H1 (cell line): ENCODE measurements around the gene GALNT18. TPM values are rescaled to one million over a fixed set of nuclear protein-coding genes. Genes with fewer than 3 reads are reported as not detected.

Experiments used
- CTCF ChIA-PET: fragments of 300-600 bp; sonication (Branson Sonifier 250); formaldehyde crosslinking; loops from one replicate; lab custom pipeline; 2021; ENCODE audit not compliant: partially characterized antibody; lab: Charles Lee
- POLR2A ChIA-PET: fragments of 300-600 bp; sonication (Branson Sonifier 250); formaldehyde crosslinking; loops from one replicate; lab custom pipeline; 2021; ENCODE audit warnings: inconsistent platforms; ENCODE audit not compliant: partially characterized antibody; lab: Charles Lee
- DNase-seq, 2 experiments: peaks; one replicate each; pipeline versions ENCODE4 v3.0.0 to v3.0.0-alpha.2; 2010 to 2022; ENCODE audit warnings: low spot score in 2 of 2, low read depth in 1 of 2, mixed read lengths in 1 of 2
- FAIRE-seq: peaks from 2 replicates; lab custom pipeline; 2011; peaks lifted over from hg19 to GRCh38; lab: Jason Lieb, UNC
- H2AFZ ChIP-seq: 2 replicates; pipeline ENCODE4 v1.8.1; 2012; ENCODE audit warnings: low read length, inconsistent platforms
- H2AK5ac ChIP-seq: 2 replicates; pipeline ENCODE4 v1.6.1; 2013; ENCODE audit warnings: low read depth, low read length
- H2BK120ac ChIP-seq: replicated peaks from 2 replicates; pipeline ENCODE3; 2013; ENCODE audit warnings: low read depth, low read length, inconsistent platforms
- H2BK12ac ChIP-seq: 2 replicates; pipeline ENCODE4 v1.6.1; 2013; ENCODE audit warnings: low read depth, low read length
- H2BK15ac ChIP-seq: 2 replicates; pipeline ENCODE4 v1.6.1; 2013; ENCODE audit warnings: low read length
- H2BK20ac ChIP-seq: 2 replicates; pipeline ENCODE4 v1.6.1; 2013; ENCODE audit warnings: low read length
- H2BK5ac ChIP-seq: 2 replicates; pipeline ENCODE4 v1.6.1; 2013; ENCODE audit warnings: low read depth, low read length
- H3K14ac ChIP-seq: 2 replicates; pipeline ENCODE4 v1.6.1; 2013; ENCODE audit warnings: inconsistent platforms; ENCODE audit not compliant: insufficient read length
- H3K18ac ChIP-seq: 2 replicates; pipeline ENCODE4 v1.6.1; 2013; ENCODE audit warnings: low read length; ENCODE audit errors: extremely low read depth
- H3K23ac ChIP-seq: 2 replicates; pipeline ENCODE4 v1.6.1; 2013; ENCODE audit warnings: inconsistent platforms; ENCODE audit not compliant: insufficient read length
- H3K23me2 ChIP-seq: 2 replicates; pipeline ENCODE4 v1.6.1; 2013; ENCODE audit warnings: low read depth, low read length
- H3K27ac ChIP-seq: 2 replicates; pipeline ENCODE4 v1.6.1; 2011; ENCODE audit warnings: low read depth, low read length, inconsistent platforms
- H3K27me3 ChIP-seq, 4 experiments: replicated peaks in 1 of 4; 1 replicate in 1 of 4; 2 replicates in 3 of 4; pipeline versions ENCODE4 v1.6.1 to v1.8.1; 2011 to 2013; ENCODE audit warnings: low read length in 3 of 4, mild to moderate bottlenecking in 3 of 4, inconsistent platforms in 2 of 4, mixed read lengths in 2 of 4, moderate library complexity in 1 of 4; ENCODE audit not compliant: control insufficient read depth in 3 of 4, insufficient read depth in 3 of 4; ENCODE audit errors: extremely low read depth in 1 of 4
- H3K36me3 ChIP-seq, 4 experiments: 2 replicates each; pipeline versions ENCODE4 v1.6.1 to v1.8.1; 2011 to 2013; ENCODE audit warnings: mild to moderate bottlenecking in 4 of 4, low read length in 3 of 4, moderate library complexity in 2 of 4, control low read depth in 1 of 4, inconsistent platforms in 1 of 4; ENCODE audit not compliant: insufficient read depth in 4 of 4, control insufficient read depth in 2 of 4
- H3K4ac ChIP-seq: replicated peaks from 2 replicates; pipeline ENCODE3; 2013; ENCODE audit warnings: low read length, low read depth, mixed read lengths, inconsistent platforms; ENCODE audit not compliant: insufficient read length
- H3K4me1 ChIP-seq, 4 experiments: replicated peaks in 1 of 4; 1 replicate in 1 of 4; 2 replicates in 3 of 4; pipeline versions ENCODE4 v1.6.1 to v1.8.1; 2011 to 2013; ENCODE audit warnings: low read length in 3 of 4, inconsistent platforms in 2 of 4, mixed read lengths in 1 of 4; ENCODE audit not compliant: insufficient read depth in 4 of 4, control insufficient read depth in 3 of 4
- H3K4me2 ChIP-seq, 2 experiments: 2 replicates each; pipeline versions ENCODE4 v1.6.1 to v1.8.1; 2011 to 2013; ENCODE audit warnings: low read depth in 2 of 2, low read length in 2 of 2, control low read depth in 1 of 2, inconsistent platforms in 1 of 2, mild to moderate bottlenecking in 1 of 2; ENCODE audit not compliant: insufficient read depth in 1 of 2
- H3K4me3 ChIP-seq, 4 experiments: fragments of 200-600, 300-600 bp in 1 of 4; sonication (generic), shearing (Covaris generic), sonication (Bioruptor Twin) in 1 of 4; 2 replicates each; pipeline versions ENCODE4 v1.5.1 to v1.8.1; 2011 to 2016; ENCODE audit warnings: low read length in 4 of 4, low read depth in 3 of 4, control low read depth in 2 of 4, inconsistent platforms in 2 of 4, mild to moderate bottlenecking in 2 of 4, mixed read lengths in 1 of 4, moderate library complexity in 1 of 4; ENCODE audit not compliant: insufficient read depth in 2 of 4; ENCODE audit errors: extremely low read depth in 1 of 4
- H3K56ac ChIP-seq: replicated peaks from 2 replicates; pipeline ENCODE3; 2013; ENCODE audit warnings: low read depth, mild to moderate bottlenecking, mixed read lengths, low read length, inconsistent platforms; ENCODE audit not compliant: insufficient read length
- H3K79me1 ChIP-seq: 2 replicates; pipeline ENCODE4 v1.6.1; 2013; ENCODE audit warnings: low read depth, low read length, control low read depth
- H3K79me2 ChIP-seq, 2 experiments: 2 replicates each; pipeline versions ENCODE4 v1.6.1 to v1.8.1; 2012 to 2013; ENCODE audit warnings: low read length in 2 of 2, mild to moderate bottlenecking in 2 of 2, inconsistent platforms in 1 of 2; ENCODE audit not compliant: insufficient read depth in 2 of 2, control insufficient read depth in 1 of 2
- H3K9ac ChIP-seq, 4 experiments: replicated peaks in 1 of 4; 1 replicate in 1 of 4; 2 replicates in 3 of 4; pipeline versions ENCODE4 v1.6.1 to v1.8.1; 2011 to 2013; ENCODE audit warnings: low read depth in 3 of 4, low read length in 3 of 4, control low read depth in 2 of 4, mild to moderate bottlenecking in 2 of 4, moderate library complexity in 2 of 4, inconsistent platforms in 1 of 4; ENCODE audit errors: extremely low read depth in 1 of 4
- H3K9me3 ChIP-seq, 2 experiments: 2 replicates each; pipeline versions ENCODE4 v1.6.1 to v1.8.1; 2012 to 2013; ENCODE audit warnings: mild to moderate bottlenecking in 2 of 2, moderate library complexity in 2 of 2, control low read depth in 1 of 2, inconsistent platforms in 1 of 2, low read depth in 1 of 2, low read length in 1 of 2, mixed read lengths in 1 of 2; ENCODE audit not compliant: insufficient read depth in 2 of 2
- H4K20me1 ChIP-seq, 2 experiments: replicated peaks in 1 of 2; 2 replicates each; pipeline versions ENCODE3 to v1.8.1; 2011 to 2013; ENCODE audit warnings: inconsistent platforms in 2 of 2, low read length in 2 of 2, mild to moderate bottlenecking in 1 of 2; ENCODE audit not compliant: insufficient read depth in 2 of 2, control insufficient read depth in 1 of 2
- H4K5ac ChIP-seq: 2 replicates; pipeline ENCODE4 v1.6.1; 2013; ENCODE audit warnings: low read length, low read depth, mixed read lengths, inconsistent platforms; ENCODE audit not compliant: insufficient read length
- H4K8ac ChIP-seq: 2 replicates; pipeline ENCODE4 v1.8.0; 2013; ENCODE audit warnings: mild to moderate bottlenecking, moderate library complexity, low read length, inconsistent platforms; ENCODE audit not compliant: insufficient read depth; ENCODE audit errors: extremely low read depth
- H4K91ac ChIP-seq: replicated peaks from 2 replicates; pipeline ENCODE3; 2013; ENCODE audit warnings: low read length, mixed read lengths, inconsistent platforms; ENCODE audit not compliant: insufficient read length
- BCL11A ChIP-seq, 2 experiments: IDR thresholded peaks; one replicate each; pipeline ENCODE4 v1.6.1; 2011; ENCODE audit warnings: low read depth in 2 of 2, low read length in 2 of 2, mild to moderate bottlenecking in 2 of 2
- polyA plus RNA-seq, 7 experiments: library from polyadenylated mRNA; depleted of rRNA in 3 of 7; stranded (reverse) in 5 of 7; unstranded in 2 of 7; fragments of >200 nt in 5 of 7; fragments of 200-250 nt in 2 of 7; gene quantifications; 1 replicate in 5 of 7; 2 replicates in 1 of 7; 4 replicates in 1 of 7; pipeline versions ENCODE4 v1.2.1 to v1.2.3, GENCODE V29; 2011 to 2013; ENCODE audit warnings: missing spikeins in 2 of 7, mixed read lengths in 2 of 7
- total RNA-seq: library from RNA; stranded (reverse); fragmentation: NEBNext Ultra II Directional; extraction: Animal tissue kit (Norgen Biotek cat#: 25700); gene quantifications from 2 replicates; pipeline ENCODE4 v1.2.1, GENCODE V29; 2021

Gene GALNT18
- total and polyA plus RNA-seq, 2 of the 8 experiments (the other 6 are each of a cell fraction or from before 2014, with no cell fraction given), result 6.0 to 9.4 TPM

GRCh38 chr11:11322101-11322500, 299.7 kb downstream of the GALNT18 start:
- ChIA-PET CTCF (interaction anchor here (1.5 kb wide), 1 partner anchor 11 kb away, joined by 3 read pairs; no protein-coding TSS in a partner anchor), POLR2A (no interaction called here)
- no peak overlapping the region for H3K23ac ChIP-seq
- no peak overlapping the region for H3K18ac ChIP-seq
- H3K9me3 ChIP-seq, result 0 out of 4 replicates have a peak, but pooled peaks cover 0 to 2% of the 10 kb centered on the region in 2 experiments
- H2BK20ac ChIP-seq, result no peak overlapping the region
- no peak overlapping the region for H4K5ac ChIP-seq
- no peak overlapping the region for H2AFZ ChIP-seq
- no peak overlapping the region for H3K27ac ChIP-seq
- no peak overlapping the region for H3K4me2 ChIP-seq
- no peak overlapping the region for H2BK5ac ChIP-seq
- no peak overlapping the region for H3K4me3 ChIP-seq
- H3K14ac ChIP-seq, result no peak overlapping the region
- H4K20me1 ChIP-seq, result no peaks in the 10 kb centered on the region
- H3K23me2 ChIP-seq, result no peaks in the 10 kb centered on the region
- H3K79me2 ChIP-seq, result no peaks in the 10 kb centered on the region
- H2AK5ac ChIP-seq, result no peak overlapping the region
- no peaks in the 10 kb centered on the region for H3K79me1 ChIP-seq
- H3K36me3 ChIP-seq, result no peaks in the 10 kb centered on the region
- no peak for FAIRE-seq
- no peak overlapping the region for H3K56ac ChIP-seq
- no peaks in the 10 kb centered on the region for H3K4me1 ChIP-seq
- H4K8ac ChIP-seq, result no peak overlapping the region
- no peak overlapping the region for H3K9ac ChIP-seq
- H2BK15ac ChIP-seq, result no peak overlapping the region
- no peak for DNase-seq
- H4K91ac ChIP-seq, result no peak overlapping the region
- H2BK12ac ChIP-seq, result no peak overlapping the region
- H3K27me3 ChIP-seq, result no peaks in the 10 kb centered on the region
- H3K4ac ChIP-seq, result no peak overlapping the region
- H2BK120ac ChIP-seq, result no peak overlapping the region
- TF ChIP-seq BCL11A (IDR thresholded peaks at IDR 0.05; ENCODE audit: low read depth in 2 of 2, low read length in 2 of 2), result no peak
